GM12892 (cell line): ENCODE data around the gene MYO16.

Experiments
- POLR2A ChIP-seq: IDR thresholded peaks from 2 replicates; pipeline ENCODE4 v1.6.1; 2011; ENCODE audit warnings: low read depth, low read length, control low read depth
- POLR2AphosphoS5 ChIP-seq: IDR thresholded peaks from 2 replicates; pipeline ENCODE4 v1.6.1; 2011; ENCODE audit warnings: low read depth, low read length, control low read depth
- TAF1 ChIP-seq: IDR thresholded peaks from 2 replicates; pipeline ENCODE4 v1.6.1; 2011; ENCODE audit warnings: low read depth, mild to moderate bottlenecking, control low read depth, low read length, borderline replicate concordance

DNA sequence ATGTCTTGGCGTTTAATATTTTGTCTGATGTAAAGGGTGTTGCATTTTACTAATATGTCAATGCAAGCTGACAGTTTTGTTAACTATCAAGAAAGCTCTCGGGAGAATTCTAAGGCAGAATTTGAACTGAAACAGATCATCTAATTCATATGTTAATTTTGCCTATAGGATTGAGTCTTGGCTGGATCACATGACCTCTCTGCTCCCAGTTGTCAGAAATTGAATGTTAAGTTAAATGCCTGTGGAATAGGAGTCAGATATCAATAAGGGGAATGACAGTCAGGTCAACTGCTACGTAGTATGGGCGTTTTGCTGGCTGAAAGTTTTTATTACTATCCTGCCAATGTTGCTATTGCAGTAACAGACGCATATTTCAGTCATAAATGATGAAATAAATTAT, 358.5 kb downstream of the MYO16 start:
- TF ChIP-seq POLR2AphosphoS5 (no peak), POLR2A (no peak), TAF1 (no peak)
